ENCODE data around the gene CCM2.

The CCM2 gene

GRCh38 chr7:44963364-44964290 is 36.4 kb upstream of the CCM2 start:
- FAIRE-seq (no peak), DNase-seq (ENCODE audit: insufficient read length) (no peak)
- TF ChIP-seq POLR2AphosphoS5 (IDR thresholded peaks at IDR 0.05; ENCODE audit: low read depth, low read length): no peak
- peak; percentile 36 for TF ChIP-seq POLR2A (IDR thresholded peaks at IDR 0.05; ENCODE audit: low read depth, low read length)

GRCh38 chr7:44964384-44964830 is 35.6 kb upstream of the CCM2 start:
- FAIRE-seq: no peak
- DNase-seq (ENCODE audit: insufficient read length): no peak
- TF ChIP-seq POLR2A (IDR thresholded peaks at IDR 0.05; ENCODE audit: low read depth, low read length): no peak; the same call in 1 of the 2 replicates
- peak; percentile 70 for TF ChIP-seq POLR2AphosphoS5 (IDR thresholded peaks at IDR 0.05; ENCODE audit: low read depth, low read length)
- TF ChIP-seq TAF1 (IDR thresholded peaks at IDR 0.05; ENCODE audit: borderline replicate concordance, low read depth, low read length): no peak

- TF ChIP-seq TAF1 (IDR thresholded peaks at IDR 0.05; ENCODE audit: borderline replicate concordance, low read depth, low read length): no peak
- TF ChIP-seq POLR2AphosphoS5 (IDR thresholded peaks at IDR 0.05; ENCODE audit: low read depth, low read length): peak; percentile 13; the same call in 1 of the 2 replicates
- peak; percentile 52; the same call in 1 of the 2 replicates for TF ChIP-seq POLR2A (IDR thresholded peaks at IDR 0.05; ENCODE audit: low read depth, low read length)
- FAIRE-seq (no peak), DNase-seq (ENCODE audit: insufficient read length) (no peak)
Observed at GRCh38 chr7:44964831-44965440, 35.1 kb upstream of the CCM2 start.

GRCh38 chr7:44965441-44965903 is 34.5 kb upstream of the CCM2 start:
- TF ChIP-seq POLR2A (IDR thresholded peaks at IDR 0.05; ENCODE audit: low read depth, low read length): no peak; the same call in 1 of the 2 replicates
- FAIRE-seq: no peak
- no peak for DNase-seq (ENCODE audit: insufficient read length)

GRCh38 chr7:44965937-44966730 is 33.9 kb upstream of the CCM2 start:
- no peak for FAIRE-seq

GRCh38 chr7:44966731-44967538 is 33.1 kb upstream of the CCM2 start:
- DNase-seq (ENCODE audit: insufficient read length) (no peak), FAIRE-seq (no peak)
- TF ChIP-seq POLR2AphosphoS5 (IDR thresholded peaks at IDR 0.05; ENCODE audit: low read depth, low read length) (0 out of 2 replicates have a peak, but pooled peaks have one; percentile 6), POLR2A (IDR thresholded peaks at IDR 0.05; ENCODE audit: low read depth, low read length) (no peak)

More at GRCh38 chr7:44965937-44966730, 33.9 kb upstream of the CCM2 start:
- no peak for DNase-seq (ENCODE audit: insufficient read length)
- TF ChIP-seq POLR2A (IDR thresholded peaks at IDR 0.05; ENCODE audit: low read depth, low read length) (peak; percentile 57; the same call in 1 of the 2 replicates), POLR2AphosphoS5 (IDR thresholded peaks at IDR 0.05; ENCODE audit: low read depth, low read length) (0 out of 2 replicates have a peak, but pooled peaks have one; percentile 51), TAF1 (IDR thresholded peaks at IDR 0.05; ENCODE audit: borderline replicate concordance, low read depth, low read length) (no peak)

- no peak for FAIRE-seq
- no peak for TF ChIP-seq TAF1 (IDR thresholded peaks at IDR 0.05; ENCODE audit: borderline replicate concordance, low read depth, low read length)
- no peak; the same call in 1 of the 2 replicates for TF ChIP-seq POLR2AphosphoS5 (IDR thresholded peaks at IDR 0.05; ENCODE audit: low read depth, low read length)
- TF ChIP-seq POLR2A (IDR thresholded peaks at IDR 0.05; ENCODE audit: low read depth, low read length): peak; percentile 54
- DNase-seq (ENCODE audit: insufficient read length): no peak
Observed at GRCh38 chr7:44967571-44968446, 32.2 kb upstream of the CCM2 start.

GRCh38 chr7:44969049-44969700 is 30.8 kb upstream of the CCM2 start:
- no peak for FAIRE-seq
- TF ChIP-seq TAF1 (IDR thresholded peaks at IDR 0.05; ENCODE audit: borderline replicate concordance, low read depth, low read length) (no peak), POLR2A (IDR thresholded peaks at IDR 0.05; ENCODE audit: low read depth, low read length) (0 out of 2 replicates have a peak, but pooled peaks have one; percentile 41), POLR2AphosphoS5 (IDR thresholded peaks at IDR 0.05; ENCODE audit: low read depth, low read length) (no peak; the same call in 1 of the 2 replicates)
- no peak for DNase-seq (ENCODE audit: insufficient read length)
